Measurements from ENCODE around the gene FRMD7.
"Not testable (repeated sequence)": the region's sequence is repeated elsewhere in the genome, so short reads cannot be mapped to it uniquely, and the experiment has no call there.

Gene FRMD7

DNA sequence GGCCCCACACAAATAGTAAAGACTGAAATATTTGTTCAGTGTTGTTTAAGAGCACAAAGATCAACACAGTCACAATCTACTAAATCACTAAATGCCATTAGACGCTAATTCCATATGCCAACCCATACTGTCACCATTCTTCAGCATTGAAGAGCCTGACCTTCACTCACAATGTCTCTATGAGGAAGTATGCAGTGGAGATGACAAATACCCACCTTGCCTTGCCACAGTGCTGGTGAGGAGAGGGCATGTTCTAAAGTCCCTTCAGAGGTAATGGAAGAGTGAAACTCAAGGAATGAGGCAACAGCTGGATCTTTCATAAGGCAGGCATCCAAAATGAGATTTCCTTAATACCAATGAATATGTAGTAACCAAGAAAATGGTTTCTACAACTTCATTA, 50.4 kb downstream of the FRMD7 start:
- no peak overlapping the region for H3K4me2 ChIP-seq
- no peaks in the 10 kb centered on the region for H3K9me3 ChIP-seq
- peaks cover 84% of the 10 kb centered on the region for H3K27me3 ChIP-seq
- H3K9ac ChIP-seq: no peak overlapping the region
- no peak overlapping the region for H3K4me3 ChIP-seq
- H3K36me3 ChIP-seq: peaks cover 6% of the 10 kb centered on the region; the same call in 1 of the 2 replicates
- no peaks in the 10 kb centered on the region for H3K4me1 ChIP-seq
- peaks cover 29% of the 10 kb centered on the region; the same call in 1 of the 2 replicates for H4K20me1 ChIP-seq
- no peak for TF ChIP-seq Cebpa-rat (IDR thresholded peaks at IDR 0.05)
- no peak overlapping the region for H3K27ac ChIP-seq

- Histone ChIP-seq H3K9me3 (no peaks in the 10 kb centered on the region), H3K4me2 (no peak overlapping the region), H3K27ac (no peak overlapping the region), H3K4me3 (no peak overlapping the region), H3K4me1 (no peaks in the 10 kb centered on the region), H4K20me1 (peaks cover 35% of the 10 kb centered on the region), H3K27me3 (peaks cover 86% of the 10 kb centered on the region), H3K9ac (no peak overlapping the region), H3K36me3 (peaks cover 25% of the 10 kb centered on the region)
- no peak for TF ChIP-seq Cebpa-rat (IDR thresholded peaks at IDR 0.05)
These were observed 56.6 kb downstream of the FRMD7 start for GRCh38 chrX:132071254-132071653.

DNA sequence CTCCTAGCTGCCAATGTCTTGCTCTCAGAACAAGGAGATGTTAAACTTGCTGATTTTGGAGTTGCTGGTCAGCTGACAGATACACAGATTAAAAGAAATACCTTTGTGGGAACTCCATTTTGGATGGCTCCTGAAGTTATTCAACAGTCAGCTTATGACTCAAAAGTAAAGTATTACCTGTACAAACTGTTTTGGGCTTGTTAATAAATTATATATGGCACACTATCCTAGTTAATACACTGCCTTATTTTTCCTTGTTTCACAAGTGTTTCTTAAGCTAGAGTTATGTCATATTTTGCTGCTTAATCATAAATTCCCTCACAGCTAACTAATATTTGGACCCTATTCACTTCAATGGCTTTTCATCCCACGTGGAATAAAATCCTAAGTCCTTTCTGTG, 59.4 kb downstream of the FRMD7 start:
- no peaks in the 10 kb centered on the region for H3K4me1 ChIP-seq
- H3K4me3 ChIP-seq: no peak overlapping the region
- H3K9ac ChIP-seq: no peak overlapping the region
- no peak overlapping the region for H3K4me2 ChIP-seq
- peaks cover 36% of the 10 kb centered on the region for H3K36me3 ChIP-seq
- no peaks in the 10 kb centered on the region for H3K9me3 ChIP-seq
- H3K27ac ChIP-seq: no peak overlapping the region
- H3K27me3 ChIP-seq: peaks cover 94% of the 10 kb centered on the region
- no peak for TF ChIP-seq Cebpa-rat (IDR thresholded peaks at IDR 0.05)
- peaks cover 49% of the 10 kb centered on the region for H4K20me1 ChIP-seq

- Histone ChIP-seq H4K20me1 (peaks cover 67% of the 10 kb centered on the region), H3K4me3 (no peak overlapping the region), H3K4me2 (no peak overlapping the region), H3K36me3 (peaks cover 29% of the 10 kb centered on the region), H3K9me3 (no peaks in the 10 kb centered on the region), H3K9ac (no peak overlapping the region), H3K4me1 (no peaks in the 10 kb centered on the region), H3K27me3 (peaks cover 94% of the 10 kb centered on the region), H3K27ac (no peak overlapping the region)
- no peak for TF ChIP-seq Cebpa-rat (IDR thresholded peaks at IDR 0.05)
These were observed 64.0 kb downstream of the FRMD7 start for GRCh38 chrX:132063862-132064261.

GRCh38 chrX:132063334-132063733, 64.5 kb downstream of the FRMD7 start:
- H3K27me3 ChIP-seq: peaks cover 89% of the 10 kb centered on the region
- no peaks in the 10 kb centered on the region for H3K9me3 ChIP-seq
- no peak overlapping the region for H3K4me3 ChIP-seq
- TF ChIP-seq Cebpa-rat (IDR thresholded peaks at IDR 0.05): no peak
- no peaks in the 10 kb centered on the region for H3K4me1 ChIP-seq
- no peak overlapping the region for H3K27ac ChIP-seq
- H3K36me3 ChIP-seq: peaks cover 24% of the 10 kb centered on the region; the same call in 1 of the 2 replicates
- no peak overlapping the region for H3K4me2 ChIP-seq
- H3K9ac ChIP-seq: no peak overlapping the region
- peaks cover 70% of the 10 kb centered on the region for H4K20me1 ChIP-seq

- Histone ChIP-seq H3K9me3 (no peaks in the 10 kb centered on the region), H3K4me3 (no peak overlapping the region), H3K9ac (no peak overlapping the region), H3K4me1 (no peaks in the 10 kb centered on the region), H3K27me3 (peaks cover 88% of the 10 kb centered on the region), H3K4me2 (no peak overlapping the region), H3K36me3 (peaks cover 39% of the 10 kb centered on the region), H4K20me1 (peaks cover 87% of the 10 kb centered on the region), H3K27ac (no peak overlapping the region)
- no peak for TF ChIP-seq Cebpa-rat (IDR thresholded peaks at IDR 0.05)
These were observed 67.8 kb downstream of the FRMD7 start for GRCh38 chrX:132059973-132060540.

DNA sequence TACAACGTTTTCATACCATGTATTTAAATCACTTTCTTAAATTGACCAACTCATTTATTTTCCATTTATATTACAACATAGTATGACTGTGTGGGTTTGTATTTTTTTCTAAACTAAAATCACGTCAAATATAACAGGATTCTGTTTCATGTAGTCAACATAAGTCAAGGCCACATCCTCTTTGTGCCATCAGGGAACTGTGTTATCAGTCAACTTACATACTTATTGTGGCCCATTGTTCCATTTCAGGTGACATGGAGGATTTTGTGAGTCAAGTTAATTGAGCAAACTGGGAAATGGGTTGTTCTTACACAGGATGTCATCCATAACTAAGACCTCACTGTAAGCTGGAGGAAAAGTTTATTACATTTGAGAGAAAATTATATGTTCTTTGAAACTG, 68.8 kb downstream of the FRMD7 start:
- TF ChIP-seq Cebpa-rat (IDR thresholded peaks at IDR 0.05): no peak
- H3K36me3 ChIP-seq: peaks cover 41% of the 10 kb centered on the region
- H3K9ac ChIP-seq: no peak overlapping the region
- no peak overlapping the region for H3K4me3 ChIP-seq
- no peak overlapping the region for H3K27ac ChIP-seq
- H3K9me3 ChIP-seq: no peaks in the 10 kb centered on the region
- no peaks in the 10 kb centered on the region for H3K4me1 ChIP-seq
- H4K20me1 ChIP-seq: peaks cover 89% of the 10 kb centered on the region
- no peak overlapping the region for H3K4me2 ChIP-seq
- peaks cover 89% of the 10 kb centered on the region for H3K27me3 ChIP-seq

DNA sequence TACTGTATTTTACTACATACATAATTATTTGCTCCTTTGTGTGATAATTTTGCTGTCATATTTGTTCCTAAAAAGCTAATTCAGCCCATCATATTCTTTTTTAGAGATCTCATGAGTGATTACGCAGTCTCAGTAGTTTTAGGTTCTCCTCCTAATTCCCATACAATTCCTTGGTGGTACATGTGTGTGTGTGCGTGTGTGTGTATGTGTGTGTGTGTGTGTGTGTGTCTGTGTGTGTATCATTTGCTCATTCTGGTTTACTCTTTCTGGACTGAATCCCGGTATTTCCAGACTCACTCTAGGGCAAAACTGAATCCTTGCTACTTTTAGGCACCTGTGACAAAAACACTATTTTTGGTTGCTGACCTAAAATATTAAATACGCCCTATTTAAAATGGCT, 69.8 kb downstream of the FRMD7 start:
- Histone ChIP-seq H3K27me3 (peaks cover 89% of the 10 kb centered on the region), H4K20me1 (peaks cover 92% of the 10 kb centered on the region), H3K4me2 (no peak overlapping the region), H3K4me1 (no peaks in the 10 kb centered on the region), H3K9ac (no peak overlapping the region), H3K36me3 (peaks cover 32% of the 10 kb centered on the region), H3K27ac (no peak overlapping the region), H3K9me3 (no peaks in the 10 kb centered on the region), H3K4me3 (no peak overlapping the region)
- no peak for TF ChIP-seq Cebpa-rat (IDR thresholded peaks at IDR 0.05)

- H3K4me1 ChIP-seq, H3K9ac ChIP-seq, H3K27ac ChIP-seq, H3K4me3 ChIP-seq, H3K4me2 ChIP-seq, H3K9me3 ChIP-seq: not testable (repeated sequence)
- Histone ChIP-seq H3K36me3 (peaks cover 21% of the 10 kb centered on the region), H4K20me1 (peaks cover 99% of the 10 kb centered on the region), H3K27me3 (peaks cover 80% of the 10 kb centered on the region)
These were observed 76.0 kb downstream of the FRMD7 start for GRCh38 chrX:132051778-132052177.

GRCh38 chrX:132046533-132046932, 81.3 kb downstream of the FRMD7 start:
- Histone ChIP-seq H4K20me1 (peaks cover 96% of the 10 kb centered on the region), H3K27me3 (peaks cover 85% of the 10 kb centered on the region), H3K36me3 (peaks cover 3% of the 10 kb centered on the region; the same call in 1 of the 2 replicates), H3K9ac (no peak overlapping the region), H3K4me1 (no peaks in the 10 kb centered on the region), H3K27ac (no peak overlapping the region), H3K4me2 (no peak overlapping the region), H3K9me3 (no peaks in the 10 kb centered on the region), H3K4me3 (no peak overlapping the region)
- no peak for TF ChIP-seq Cebpa-rat (IDR thresholded peaks at IDR 0.05)

DNA sequence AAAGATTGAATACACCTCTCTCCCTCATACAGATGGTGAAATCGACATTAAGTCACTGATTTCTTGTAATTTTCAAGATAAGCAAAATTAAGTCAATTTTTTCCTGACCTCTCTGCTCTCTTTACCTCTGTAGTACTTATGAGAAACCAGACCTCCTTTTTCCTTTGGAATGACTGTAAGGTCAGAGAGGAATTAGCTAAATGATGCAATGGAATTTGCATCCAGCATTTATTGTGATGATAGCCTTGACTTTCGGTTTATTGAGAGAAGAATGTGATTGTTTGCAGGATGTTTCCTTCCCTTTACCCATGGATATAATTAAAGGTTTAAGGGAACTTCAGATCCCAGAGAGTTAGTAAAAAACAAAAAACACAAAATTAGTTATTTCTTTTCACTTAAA, 82.4 kb downstream of the FRMD7 start:
- no peak overlapping the region for H3K9ac ChIP-seq
- peaks cover 86% of the 10 kb centered on the region for H3K27me3 ChIP-seq
- H3K36me3 ChIP-seq: peaks cover 3% of the 10 kb centered on the region; the same call in 1 of the 2 replicates
- no peaks in the 10 kb centered on the region for H3K9me3 ChIP-seq
- no peak overlapping the region for H3K4me2 ChIP-seq
- no peak overlapping the region for H3K4me3 ChIP-seq
- H3K4me1 ChIP-seq: no peaks in the 10 kb centered on the region
- H3K27ac ChIP-seq: no peak overlapping the region
- TF ChIP-seq Cebpa-rat (IDR thresholded peaks at IDR 0.05): no peak
- H4K20me1 ChIP-seq: peaks cover 96% of the 10 kb centered on the region
